Measurements from ENCODE around the gene SMIM14.

DNA sequence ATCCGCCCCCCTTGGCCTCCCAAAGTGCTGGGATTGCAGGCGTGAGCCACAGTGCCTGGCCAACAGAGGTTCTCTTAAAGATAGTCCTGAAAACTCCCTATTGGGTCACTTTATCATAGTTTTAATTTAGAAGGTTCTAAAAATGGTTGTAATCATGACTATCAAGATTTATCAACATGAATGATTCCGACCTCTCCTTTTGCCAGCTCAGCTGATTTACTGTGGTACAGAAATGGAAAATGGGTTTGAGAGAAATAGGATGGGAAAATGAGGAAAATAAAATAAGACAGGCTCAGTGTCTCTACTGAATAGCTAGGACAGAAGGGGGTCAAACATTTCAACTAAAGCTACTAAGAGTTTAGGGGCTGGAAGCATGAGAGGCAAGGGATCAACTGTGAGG lies 83.2 kb downstream of the SMIM14 start:
- TF ChIP-seq CTCF (IDR thresholded peaks at IDR 0.05; ENCODE audit: low read depth, low read length) (no peak), MYC (IDR thresholded peaks at IDR 0.05; ENCODE audit: low read depth, low read length) (no peak), POLR2A (IDR thresholded peaks at IDR 0.05; ENCODE audit: extremely low read depth, insufficient read length) (no peak)
